ENCODE results near the gene LAMTOR3. TPM values are rescaled to one million over a fixed set of nuclear protein-coding genes. Genes with fewer than 3 reads are reported as not detected.

LAMTOR3 gene
- total and polyA plus RNA-seq, 2 donors (not counting 3 experiments of a cell fraction or from before 2014, with no cell fraction given) = 25.3 to 31.0 TPM

- no peaks in the 10 kb centered on the region for H3K27me3 ChIP-seq (ENCODE audit: control insufficient read depth in 2 of 2, insufficient read depth in 2 of 2, low read length in 2 of 2)
- ChIA-PET CTCF (interaction anchor here (0.7 to 1.5 kb wide), 5 partner anchors 10 to 199 kb away, joined by 3 to 10 read pairs (median 4); partner anchors contain the start of gene DNAJB14), POLR2A (interaction anchor here (1.3 to 1.4 kb wide), 2 partner anchors 51 to 55 kb away, joined by 4 to 8 read pairs; partner anchors contain the start of genes DNAJB14 and H2AZ1)
- FAIRE-seq (no peak), DNase-seq (ENCODE audit: low read depth, low spot score) (no peak)
- peak overlapping the region in 2 of 3 experiments; percentile 57 to 98 for H3K4me3 ChIP-seq (replicated peaks in 1 of 3; ENCODE audit: insufficient read depth in 1 of 3, low read depth in 1 of 3, low read length in 3 of 3)
- intact Hi-C loops (cut with micrococcal nuclease) (loop anchor here (1.0 kb wide), 2 partner anchors 54 to 332 kb away; no protein-coding TSS in a partner anchor), dilution Hi-C loops (cut with MboI; ENCODE audit: extremely low pct_ligation_motif_present, low sequenced_read_pairs) (no loop called here)
- H3K79me2 ChIP-seq (ENCODE audit: control insufficient read depth, insufficient read depth, low read length) = peaks cover 37% of the 10 kb centered on the region
- H3K9me3 ChIP-seq (replicated peaks; ENCODE audit: control insufficient read depth, insufficient read depth, low read length) = no peaks in the 10 kb centered on the region
- no peak overlapping the region for H3K27ac ChIP-seq (ENCODE audit: insufficient read depth, low read depth, low read length)
- no peak overlapping the region for H2AFZ ChIP-seq (ENCODE audit: low read depth, low read length)
- peak overlapping the region; percentile 65 for H3K4me2 ChIP-seq (ENCODE audit: insufficient read depth, low read length)
- no peak overlapping the region for H3K9ac ChIP-seq (replicated peaks; ENCODE audit: extremely low read depth, insufficient read depth, low read length)
- TF ChIP-seq POLR2AphosphoS5 (IDR thresholded peaks at IDR 0.05; ENCODE audit: insufficient read depth, low read depth, low read length) (no peak), CTCF (IDR thresholded peaks at IDR 0.05; ENCODE audit: extremely low read depth in 1 of 2, insufficient read depth in 1 of 2, low read depth in 1 of 2, low read length in 2 of 2) (no peak), POLR2A (IDR thresholded peaks at IDR 0.05; ENCODE audit: low read depth, low read length) (no peak), GATA2 (IDR thresholded peaks at IDR 0.05; ENCODE audit: insufficient read depth, insufficient read length, low read depth, low read length) (no peak), FOS (IDR thresholded peaks at IDR 0.05; ENCODE audit: borderline replicate concordance, insufficient read depth, low read length) (no peak), EZH2 (IDR thresholded peaks at IDR 0.05; ENCODE audit: borderline replicate concordance, low read depth, low read length, severe bottlenecking) (no peak), JUN (IDR thresholded peaks at IDR 0.05; ENCODE audit: borderline replicate concordance, insufficient read depth, insufficient read length, low read depth) (no peak), MAX (IDR thresholded peaks at IDR 0.05; ENCODE audit: insufficient read depth, insufficient read length) (no peak), MYC (IDR thresholded peaks at IDR 0.05; ENCODE audit: low read depth, low read length) (no peak)
- H3K9me1 ChIP-seq (replicated peaks; ENCODE audit: control insufficient read depth, extremely low read depth, insufficient read depth, low read length) = no peaks in the 10 kb centered on the region
- BruUV-seq (replicated peaks) = no TSS peak
- no peaks in the 10 kb centered on the region for H4K20me1 ChIP-seq (replicated peaks; ENCODE audit: control insufficient read depth, extremely low read depth, insufficient read depth, low read length)
- H3K36me3 ChIP-seq (ENCODE audit: control insufficient read depth in 2 of 2, extremely low read depth in 1 of 2, insufficient read depth in 2 of 2, low read length in 2 of 2) = no peaks in the 10 kb centered on the region
- peaks cover 16% of the 10 kb centered on the region for H3K4me1 ChIP-seq (ENCODE audit: control insufficient read depth, extremely low read depth, insufficient read depth, low read length)
Measured at GRCh38 chr4:99894998-99895397, 771 bp upstream of the LAMTOR3 start.
